NCI-H2171 (cell line): ENCODE measurements around the gene PRM1.
"Not testable (repeated sequence)": the region's sequence is repeated elsewhere in the genome, so short reads cannot be mapped to it uniquely, and the experiment has no call there.

Experiments used
- DNase-seq: peaks from one replicate; lab custom pipeline; 2025; lab: John Stamatoyannopoulos, UW

PRM1 gene

GRCh38 chr16:11314309-11314894 lies 33.3 kb upstream of the PRM1 start:
- DNase-seq = no peak

- DNase-seq = no peak
These were observed 32.6 kb upstream of the PRM1 start for GRCh38 chr16:11313493-11314308.

- DNase-seq = no peak
These were observed 31.8 kb upstream of the PRM1 start for GRCh38 chr16:11312718-11313492.

GRCh38 chr16:11310997-11311561 lies 29.9 kb upstream of the PRM1 start:
- no peak for DNase-seq

GRCh38 chr16:11310634-11310977 lies 29.5 kb upstream of the PRM1 start:
- no peak for DNase-seq

- no peak for DNase-seq
These were observed 28.9 kb upstream of the PRM1 start for GRCh38 chr16:11309895-11310633.

- DNase-seq = no peak
These were observed 27.6 kb upstream of the PRM1 start for GRCh38 chr16:11308493-11309283.

GRCh38 chr16:11307639-11308492 lies 26.7 kb upstream of the PRM1 start:
- DNase-seq = no peak

GRCh38 chr16:11306997-11307638 lies 26.0 kb upstream of the PRM1 start:
- no peak for DNase-seq

GRCh38 chr16:11306381-11306780 lies 25.3 kb upstream of the PRM1 start:
- DNase-seq = no peak

- peak; percentile 51 for DNase-seq
These were observed 22.4 kb upstream of the PRM1 start for GRCh38 chr16:11303405-11304138.

- peak; percentile 78 for DNase-seq
These were observed 21.8 kb upstream of the PRM1 start for GRCh38 chr16:11302977-11303376.

GRCh38 chr16:11301645-11302501 lies 20.7 kb upstream of the PRM1 start:
- no peak for DNase-seq

GRCh38 chr16:11300560-11300892 lies 19.4 kb upstream of the PRM1 start:
- no peak for DNase-seq

GRCh38 chr16:11299865-11300559 lies 18.9 kb upstream of the PRM1 start:
- DNase-seq = no peak

- not testable (repeated sequence) for DNase-seq
These were observed 17.9 kb upstream of the PRM1 start for GRCh38 chr16:11298950-11299547.
